MM.1S (cell line): ENCODE data around the gene KSR2.

ENCODE experiments used
- CTCF ChIP-seq: fragments of 300-600 bp; sonication (generic); IDR thresholded peaks from 2 replicates; pipeline ENCODE4 v1.5.1; 2016; ENCODE audit warnings: antibody characterized with exemption, low read length, mixed read lengths
- EZH2 ChIP-seq: fragments of 300-600 bp; sonication (generic); optimal IDR thresholded peaks from 2 replicates; pipeline ENCODE3; 2017; ENCODE audit warnings: low read depth, mild to moderate bottlenecking, antibody characterized with exemption, low read length, mixed read lengths
- EZH2phosphoT487 ChIP-seq: fragments of 300-600 bp; sonication (generic); IDR thresholded peaks from 2 replicates; pipeline ENCODE4 v1.6.1; 2018; ENCODE audit warnings: antibody characterized with exemption, low read length

- TF ChIP-seq CTCF (no peak), EZH2 (no peak), EZH2phosphoT487 (no peak)
These were observed 498.8 kb downstream of the KSR2 start for GRCh38 chr12:117469883-117470483.
